HepG2 (cell line): ENCODE measurements around the gene STK36. TPM values are rescaled to one million over a fixed set of nuclear protein-coding genes. Genes with fewer than 3 reads are reported as not detected.
A peak's percentile ranks its signal among the peaks of the same experiment; 100 is the strongest.

ENCODE experiments used
- ATF4 ChIP-seq, 2 experiments: fragments of 450-650 bp in 1 of 2; sonication (generic) in 1 of 2; formaldehyde crosslinking; IDR thresholded peaks; 2 replicates each; pipeline versions ENCODE4 v1.5.0 to v1.8.0; 2020 to 2022; ENCODE audit warnings: mild to moderate bottlenecking in 1 of 2, missing genetic modification reagents in 1 of 2
- ATRX ChIP-seq: sonication (generic); formaldehyde crosslinking; IDR thresholded peaks from 2 replicates; pipeline ENCODE4 v1.4.0; 2020; ENCODE audit warnings: missing genetic modification reagents, borderline replicate concordance
- GATAD2A ChIP-seq: IDR thresholded peaks from 2 replicates; pipeline ENCODE4 v1.6.1; 2016
- GPN1 ChIP-seq: sonication (generic); formaldehyde crosslinking; IDR thresholded peaks from 2 replicates; pipeline ENCODE4 v1.5.1; 2020; ENCODE audit warnings: missing genetic modification reagents, borderline replicate concordance
- HHEX ChIP-seq: IDR thresholded peaks from 2 replicates; pipeline ENCODE4 v1.6.1; 2016; ENCODE audit warnings: control low read depth
- MEIS2 ChIP-seq: sonication (generic); formaldehyde crosslinking; IDR thresholded peaks from 2 replicates; pipeline ENCODE4 v1.9.0; 2021; ENCODE audit warnings: mild to moderate bottlenecking, missing genetic modification reagents
- NFYC ChIP-seq: IDR thresholded peaks from 2 replicates; pipeline ENCODE4 v1.6.1; 2016; ENCODE audit warnings: missing genetic modification reagents, missing compliant biosample characterization
- NPAS2 ChIP-seq: sonication (generic); formaldehyde crosslinking; IDR thresholded peaks from 2 replicates; pipeline ENCODE4 v1.8.0; 2022; ENCODE audit warnings: mild to moderate bottlenecking, missing genetic modification reagents, borderline replicate concordance
- SIN3B ChIP-seq: fragments of 150-350 bp; IDR thresholded peaks from 2 replicates; pipeline ENCODE4 v1.6.1; 2014; ENCODE audit warnings: low read length
- SMARCE1 ChIP-seq: fragments of 450-650 bp; IDR thresholded peaks from 2 replicates; pipeline ENCODE4 v1.6.1; 2017; ENCODE audit warnings: borderline replicate concordance
- TEAD3 ChIP-seq: optimal IDR thresholded peaks from 2 replicates; pipeline ENCODE3; 2016; ENCODE audit warnings: borderline replicate concordance
- TRIM22 ChIP-seq: fragments of 450-650 bp; IDR thresholded peaks from 2 replicates; pipeline ENCODE4 v1.6.1; 2017
- ZMYM2 ChIP-seq: sonication (generic); formaldehyde crosslinking; IDR thresholded peaks from 2 replicates; pipeline ENCODE4 v1.8.0; 2022; ENCODE audit warnings: mild to moderate bottlenecking, missing genetic modification reagents
- ZNF20 ChIP-seq: sonication (generic); formaldehyde crosslinking; IDR thresholded peaks from 2 replicates; pipeline ENCODE4 v1.4.0; 2020; ENCODE audit warnings: mild to moderate bottlenecking, moderate library complexity, missing genetic modification reagents
- ZNF3 ChIP-seq: IDR thresholded peaks from 2 replicates; pipeline ENCODE4 v1.7.0; 2017; ENCODE audit warnings: inconsistent platforms
- ZNF362 ChIP-seq: sonication (generic); formaldehyde crosslinking; IDR thresholded peaks from 2 replicates; pipeline ENCODE4 v1.4.0; 2020; ENCODE audit warnings: missing genetic modification reagents, mild to moderate bottlenecking, borderline replicate concordance
- ZNF503 ChIP-seq: sonication (generic); formaldehyde crosslinking; IDR thresholded peaks from 2 replicates; pipeline ENCODE4 v1.4.0; 2020; ENCODE audit warnings: missing genetic modification reagents
- ZNF510 ChIP-seq: sonication (generic); formaldehyde crosslinking; IDR thresholded peaks from 2 replicates; pipeline ENCODE4 v1.4.0; 2020; ENCODE audit warnings: low read depth, mild to moderate bottlenecking, missing genetic modification reagents
- ZNF567 ChIP-seq: sonication (generic); formaldehyde crosslinking; IDR thresholded peaks from 2 replicates; pipeline ENCODE4 v1.8.1; 2023; ENCODE audit warnings: mild to moderate bottlenecking, missing genetic modification reagents, borderline replicate concordance
- ZNF609 ChIP-seq: sonication (generic); formaldehyde crosslinking; IDR thresholded peaks from 2 replicates; pipeline ENCODE4 v1.4.0; 2020; ENCODE audit warnings: mild to moderate bottlenecking, missing genetic modification reagents, borderline replicate concordance
- ZNF678 ChIP-seq: sonication (generic); formaldehyde crosslinking; IDR thresholded peaks from 2 replicates; pipeline ENCODE4 v1.4.0; 2020; ENCODE audit warnings: mild to moderate bottlenecking, missing genetic modification reagents
- ZNF766 ChIP-seq: sonication (generic); formaldehyde crosslinking; IDR thresholded peaks from 2 replicates; pipeline ENCODE4 v1.5.0; 2020; ENCODE audit warnings: missing genetic modification reagents, borderline replicate concordance
- ZNF878 ChIP-seq: sonication (generic); formaldehyde crosslinking; IDR thresholded peaks from 2 replicates; pipeline ENCODE4 v1.8.1; 2023; ENCODE audit warnings: mild to moderate bottlenecking, missing genetic modification reagents, moderate library complexity
- polyA plus RNA-seq, 8 experiments: library from polyadenylated mRNA; depleted of rRNA in 3 of 8; stranded (reverse) in 7 of 8; unstranded in 1 of 8; fragments of >200 nt; fragmentation: Illumina TruSeq in 4 of 8; extraction: Trizol in 4 of 8; gene quantifications; 2 replicates each; pipeline versions ENCODE4 v1.2.1 to v1.2.3, GENCODE V29; 2011 to 2016; ENCODE audit warnings: low read depth in 4 of 8, missing spikeins in 1 of 8, mixed read lengths in 1 of 8; ENCODE audit not compliant: insufficient read depth in 1 of 8
- total RNA-seq, 5 experiments: library from RNA; depleted of rRNA; stranded (reverse); fragments of >200 nt; fragmentation: Illumina TruSeq; extraction: Trizol; gene quantifications; 2 replicates each; pipeline ENCODE4 v1.2.3, GENCODE V29; 2016; ENCODE audit warnings: low read depth in 1 of 5

STK36 gene
- total and polyA plus RNA-seq, 2 of the 13 experiments (the other 11 are each of a cell fraction or from before 2014, with no cell fraction given): 45.9 to 83.5 TPM

- TF ChIP-seq ZNF20 (CRISPR knock-in tag) (no peak), ZNF503 (CRISPR knock-in tag) (no peak), GATAD2A (no peak), ZNF609 (CRISPR knock-in tag) (no peak), GPN1 (CRISPR knock-in tag) (no peak), HHEX (CRISPR knock-in tag) (no peak), ZMYM2 (no peak), SIN3B (no peak), ZNF567 (CRISPR knock-in tag) (no peak), ZNF678 (no peak), ZNF766 (CRISPR knock-in tag) (no peak), TRIM22 (no peak), TEAD3 (CRISPR knock-in tag) (no peak), ZNF3 (CRISPR knock-in tag) (no peak), ATRX (CRISPR knock-in tag) (no peak), NPAS2 (CRISPR knock-in tag) (no peak), ATF4 (CRISPR knock-in tag; IDR thresholded peaks at IDR 0.05) (no peak), ZNF362 (CRISPR knock-in tag) (no peak), MEIS2 (CRISPR knock-in tag) (no peak), ZNF878 (CRISPR knock-in tag) (no peak), ZNF510 (CRISPR knock-in tag) (0 out of 2 replicates have a peak, but pooled peaks have one; percentile 4), SMARCE1 (no peak), NFYC (CRISPR knock-in tag) (no peak)
These were observed 11.9 kb upstream of the STK36 start (continued) for GRCh38 chr2:218659988-218660358.
